Mesendoderm (in vitro differentiated cells): ENCODE results near the gene TMCC1.
"Not testable (repeated sequence)": the region's sequence is repeated elsewhere in the genome, so short reads cannot be mapped to it uniquely, and the experiment has no call there.

Source experiments
- DNase-seq: peaks from one replicate; pipeline ENCODE4 v3.0.0; 2013
- H2AK5ac ChIP-seq: 2 replicates; pipeline ENCODE4 v1.6.1; 2013; ENCODE audit warnings: low read length, inconsistent platforms
- H2BK120ac ChIP-seq: 2 replicates; pipeline ENCODE4 v1.6.1; 2013; ENCODE audit warnings: low read depth, mild to moderate bottlenecking, low read length, moderate library complexity, mixed read lengths
- H2BK15ac ChIP-seq: replicated peaks from 2 replicates; pipeline ENCODE4 v1.6.1; 2013; ENCODE audit warnings: low read depth, mild to moderate bottlenecking, moderate library complexity
- H2BK5ac ChIP-seq: 2 replicates; pipeline ENCODE4 v1.6.1; 2013; ENCODE audit warnings: low read length, inconsistent platforms
- H3K18ac ChIP-seq: 2 replicates; pipeline ENCODE4 v1.6.1; 2013; ENCODE audit warnings: mild to moderate bottlenecking, low read length, mixed read lengths
- H3K23ac ChIP-seq: one replicate; pipeline ENCODE4 v1.6.1; 2013; ENCODE audit warnings: low read length
- H3K27ac ChIP-seq: 2 replicates; pipeline ENCODE4 v1.5.1; 2013; ENCODE audit warnings: low read depth, mild to moderate bottlenecking, inconsistent platforms, low read length, moderate library complexity
- H3K27me3 ChIP-seq: 2 replicates; pipeline ENCODE4 v1.6.1; 2013; ENCODE audit warnings: low read length, control low read depth, mild to moderate bottlenecking, inconsistent platforms; ENCODE audit not compliant: insufficient read depth, poor library complexity
- H3K36me3 ChIP-seq: 2 replicates; pipeline ENCODE4 v1.6.1; 2013; ENCODE audit warnings: low read length, inconsistent platforms; ENCODE audit not compliant: control insufficient read depth, insufficient read depth
- H3K4ac ChIP-seq: one replicate; pipeline ENCODE4 v1.6.1; 2013; ENCODE audit warnings: low read depth, mild to moderate bottlenecking, low read length, moderate library complexity
- H3K4me1 ChIP-seq: 2 replicates; pipeline ENCODE4 v1.6.1; 2013; ENCODE audit warnings: low read depth, low read length, inconsistent platforms; ENCODE audit not compliant: control insufficient read depth
- H3K4me2 ChIP-seq: 2 replicates; pipeline ENCODE4 v1.6.1; 2013; ENCODE audit warnings: low read length
- H3K4me3 ChIP-seq: 2 replicates; pipeline ENCODE4 v1.5.1; 2013; ENCODE audit warnings: mild to moderate bottlenecking, low read length
- H3K56ac ChIP-seq: one replicate; pipeline ENCODE4 v1.6.1; 2013; ENCODE audit warnings: low read length
- H3K79me1 ChIP-seq: 2 replicates; pipeline ENCODE4 v1.6.1; 2013; ENCODE audit warnings: low read length, inconsistent platforms
- H3K79me2 ChIP-seq: 2 replicates; pipeline ENCODE4 v1.6.1; 2013; ENCODE audit warnings: mild to moderate bottlenecking, low read length; ENCODE audit not compliant: control insufficient read depth, insufficient read depth
- H3K9ac ChIP-seq: 2 replicates; pipeline ENCODE4 v1.6.1; 2013; ENCODE audit warnings: low read length, inconsistent platforms
- H4K5ac ChIP-seq: one replicate; pipeline ENCODE4 v1.6.1; 2013; ENCODE audit warnings: low read length
- H4K8ac ChIP-seq: one replicate; pipeline ENCODE4 v1.6.1; 2013; ENCODE audit warnings: low read depth, mild to moderate bottlenecking, control low read depth, low read length, moderate library complexity
- WGBS: extraction: QIAGEN DNeasy Blood & Tissue Kit; methylation state at CpG from one replicate; pipeline ENCODE4 v1.1.7; 2013; ENCODE audit warnings: low lambda C conversion rate, missing lambda C conversion rate; ENCODE audit not compliant: insufficient coverage; ENCODE audit errors: extremely low coverage; 5-methylcytosine and 5-hydroxymethylcytosine counted together

The TMCC1 gene

DNA sequence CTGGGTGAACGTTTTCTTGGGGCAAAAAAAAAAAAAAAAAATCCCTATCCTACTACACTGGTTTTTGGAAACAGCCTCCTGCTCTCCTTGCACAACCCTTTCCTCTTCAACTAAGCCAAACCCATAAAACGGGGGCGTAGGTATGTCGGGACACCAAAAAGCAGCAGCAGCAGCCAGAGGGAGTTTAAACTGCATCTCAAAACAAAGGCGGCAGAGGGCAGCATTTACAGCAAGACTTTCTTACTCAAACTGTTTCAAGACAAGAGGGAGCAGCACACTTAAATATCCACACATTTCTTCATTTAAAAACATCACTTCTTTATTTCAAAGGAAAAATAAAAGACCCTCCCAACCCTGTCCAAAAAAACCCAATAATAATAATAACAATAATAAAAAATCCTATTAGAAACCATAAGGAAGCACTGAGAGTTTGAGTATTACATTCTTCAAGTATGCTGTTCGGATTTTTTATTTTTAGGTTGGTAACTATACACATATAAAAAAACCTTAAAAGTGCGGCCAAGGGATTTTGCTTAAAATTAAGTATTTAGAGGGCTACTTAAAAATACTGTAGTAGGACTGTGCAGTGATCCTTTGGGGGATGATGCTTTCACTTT is 243.1 kb downstream of the TMCC1 start:
- Histone ChIP-seq H3K56ac (peak overlapping the region; percentile 22), H3K18ac (no peak overlapping the region), H3K36me3 (no peaks in the 10 kb centered on the region), H2BK120ac (peak overlapping the region; percentile 67), H3K4me1 (peaks cover 5% of the 10 kb centered on the region), H3K4ac (no peak overlapping the region), H3K79me2 (no peaks in the 10 kb centered on the region), H3K9ac (peak overlapping the region; percentile 32), H2BK15ac (no peak overlapping the region), H3K4me3 (no peak overlapping the region), H4K8ac (no peak overlapping the region), H3K23ac (no peak overlapping the region), H3K79me1 (no peaks in the 10 kb centered on the region), H2AK5ac (no peak overlapping the region), H3K27me3 (no peaks in the 10 kb centered on the region), H3K4me2 (no peak overlapping the region), H3K27ac (no peak overlapping the region), H2BK5ac (no peak overlapping the region), H4K5ac (no peak overlapping the region)
- DNase-seq: peak; percentile 91
- no CpG with 5 or more reads among the region's 7 CpGs for WGBS

DNA sequence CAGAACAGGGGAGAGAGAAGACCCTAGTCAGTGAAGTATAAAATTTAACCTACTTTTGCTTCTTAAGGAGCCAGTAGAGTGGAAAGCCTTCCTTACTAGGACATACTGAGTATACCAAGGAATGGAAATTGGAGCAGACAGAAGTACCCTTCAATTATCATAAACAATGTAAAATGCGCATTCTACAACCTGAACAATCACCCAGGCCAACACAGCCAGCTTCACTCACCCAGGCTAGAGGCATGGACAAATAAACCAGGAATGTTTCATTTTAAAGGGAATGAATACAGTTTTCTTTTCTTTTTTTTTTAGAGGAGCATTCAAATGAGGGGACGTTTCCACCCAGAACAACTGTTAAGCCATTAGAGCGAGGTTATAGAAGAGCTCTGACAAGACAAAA is 245.1 kb downstream of the TMCC1 start:
- Histone ChIP-seq H3K9ac (no peak overlapping the region), H2BK120ac (no peak overlapping the region), H3K4me3 (no peak overlapping the region), H3K56ac (no peak overlapping the region), H4K5ac (no peak overlapping the region), H3K4me1 (peaks cover 5% of the 10 kb centered on the region), H3K4me2 (no peak overlapping the region), H2BK5ac (no peak overlapping the region), H3K79me1 (no peaks in the 10 kb centered on the region), H3K27ac (no peak overlapping the region), H3K18ac (no peak overlapping the region), H3K23ac (no peak overlapping the region), H3K27me3 (no peaks in the 10 kb centered on the region), H3K4ac (no peak overlapping the region), H2BK15ac (no peak overlapping the region), H3K79me2 (no peaks in the 10 kb centered on the region), H3K36me3 (no peaks in the 10 kb centered on the region), H4K8ac (no peak overlapping the region), H2AK5ac (no peak overlapping the region)
- DNase-seq: no peak
- no CpG with 5 or more reads among the region's 3 CpGs for WGBS

DNA sequence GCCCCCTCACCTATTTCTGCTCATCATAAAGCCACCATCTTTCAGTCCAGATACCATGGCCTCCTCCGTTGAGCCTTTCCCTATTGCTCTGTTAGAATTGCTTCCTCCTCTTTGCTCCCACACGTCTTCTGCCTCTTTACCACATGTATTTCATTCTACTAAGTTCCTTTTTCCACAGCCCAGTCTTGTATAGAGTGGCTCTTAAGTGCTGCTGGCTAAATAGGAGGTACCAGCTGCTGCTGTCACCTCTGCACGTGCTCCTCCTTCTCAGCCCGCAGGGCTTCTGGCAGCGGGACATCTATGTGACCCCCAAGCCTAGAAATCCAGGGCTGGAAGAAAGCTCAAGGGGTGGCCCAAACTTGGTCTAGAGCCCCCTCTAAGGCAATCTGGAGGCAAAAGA is 248.2 kb downstream of the TMCC1 start:
- WGBS: no CpG with 5 or more reads among the region's 5 CpGs

DNA sequence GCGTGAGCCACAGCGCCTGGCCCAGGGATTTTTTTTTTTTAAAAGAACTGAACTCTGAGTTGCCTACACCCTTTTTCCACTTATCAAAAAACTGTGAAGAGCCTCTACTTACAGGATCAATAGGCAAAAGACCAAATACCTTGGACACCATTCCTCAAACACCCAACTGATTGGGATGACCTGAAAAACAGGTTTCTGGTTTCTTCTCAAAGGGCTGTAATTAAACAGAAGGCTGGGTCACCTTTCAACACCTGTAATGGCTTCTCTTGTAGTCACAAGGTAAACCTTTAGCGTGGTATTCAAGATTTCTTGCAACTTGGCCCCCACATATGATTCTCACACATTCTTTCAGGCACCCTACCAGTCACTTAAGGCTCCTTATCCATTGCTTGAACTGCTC is 248.7 kb downstream of the TMCC1 start:
- Histone ChIP-seq H2BK15ac (no peak overlapping the region), H3K27me3 (no peaks in the 10 kb centered on the region)
- WGBS: no CpG with 5 or more reads among the region's 3 CpGs

More for the DNA sequence above, 248.2 kb downstream of the TMCC1 start:
- H3K27ac ChIP-seq: no peak overlapping the region
- H3K79me2 ChIP-seq: no peaks in the 10 kb centered on the region
- no peaks in the 10 kb centered on the region for H3K79me1 ChIP-seq
- no peak overlapping the region for H3K9ac ChIP-seq
- no peak overlapping the region for H2BK120ac ChIP-seq
- H3K4me3 ChIP-seq: no peak overlapping the region
- no peaks in the 10 kb centered on the region for H3K4me1 ChIP-seq
- H4K8ac ChIP-seq: no peak overlapping the region
- no peak for DNase-seq
- no peak overlapping the region for H3K4ac ChIP-seq
- H3K4me2 ChIP-seq: no peak overlapping the region
- no peak overlapping the region for H2BK5ac ChIP-seq
- H3K18ac ChIP-seq: no peak overlapping the region
- no peak overlapping the region for H2BK15ac ChIP-seq
- no peak overlapping the region for H2AK5ac ChIP-seq
- no peaks in the 10 kb centered on the region for H3K36me3 ChIP-seq
- H3K23ac ChIP-seq: no peak overlapping the region
- no peak overlapping the region for H4K5ac ChIP-seq
- H3K27me3 ChIP-seq: no peaks in the 10 kb centered on the region
- peak overlapping the region; percentile 18 for H3K56ac ChIP-seq

GRCh38 chr3:129641567-129642260 is 251.8 kb downstream of the TMCC1 start:
- not testable (repeated sequence) for H2BK120ac ChIP-seq, H3K18ac ChIP-seq, H3K36me3 ChIP-seq, H3K4me1 ChIP-seq, H3K27ac ChIP-seq, H3K4ac ChIP-seq, H3K79me1 ChIP-seq, H3K9ac ChIP-seq, H3K79me2 ChIP-seq, H3K27me3 ChIP-seq, H3K23ac ChIP-seq, H2BK15ac ChIP-seq, H3K4me2 ChIP-seq, H3K56ac ChIP-seq, H4K5ac ChIP-seq, H2BK5ac ChIP-seq, H3K4me3 ChIP-seq, DNase-seq, H4K8ac ChIP-seq, H2AK5ac ChIP-seq
- no CpG with 5 or more reads among the region's 10 CpGs for WGBS

More for the DNA sequence above, 248.7 kb downstream of the TMCC1 start:
- Histone ChIP-seq H3K4me1 (no peaks in the 10 kb centered on the region), H4K8ac (no peak overlapping the region), H4K5ac (no peak overlapping the region), H2AK5ac (no peak overlapping the region), H3K18ac (no peak overlapping the region), H3K4me2 (no peak overlapping the region), H3K79me1 (no peaks in the 10 kb centered on the region), H2BK120ac (no peak overlapping the region), H3K9ac (no peak overlapping the region), H3K23ac (no peak overlapping the region), H3K36me3 (no peaks in the 10 kb centered on the region), H3K4me3 (no peak overlapping the region), H3K79me2 (no peaks in the 10 kb centered on the region), H3K56ac (no peak overlapping the region), H3K27ac (no peak overlapping the region), H3K4ac (no peak overlapping the region), H2BK5ac (no peak overlapping the region)
- DNase-seq: no peak
